ENCODE results near the gene MYBPC2.

- no peak for TF ChIP-seq CTCF (IDR thresholded peaks at IDR 0.05)
- no peak for TF ChIP-seq POLR2A (IDR thresholded peaks at IDR 0.05)
- TF ChIP-seq EP300 (IDR thresholded peaks at IDR 0.05): no peak
- no peak for TF ChIP-seq POLR2AphosphoS5 (IDR thresholded peaks at IDR 0.05)
Measured at GRCh38 chr19:50434525-50434924, 1.8 kb downstream of the MYBPC2 start.

Measured in upper lobe of left lung (tissue), 4 donors.